Thyroid gland (tissue), 4 donors: Measurements from ENCODE around the gene BAZ2A.

Experiments
- CTCF ChIP-seq, 6 experiments: fragments of 200-600 bp in 3 of 6; fragments of 450-650 bp in 3 of 6; sonication (generic) in 3 of 6; IDR thresholded peaks; one replicate each; pipeline ENCODE4 v1.5.1; 2016 to 2019; ENCODE audit warnings: antibody characterized with exemption in 6 of 6, mild to moderate bottlenecking in 2 of 6, inconsistent platforms in 1 of 6, moderate library complexity in 1 of 6
- POLR2A ChIP-seq, 2 donors: fragments of 450-650 bp; IDR thresholded peaks; one replicate each; pipeline ENCODE4 v1.6.1; 2017; ENCODE audit warnings: antibody characterized with exemption in 2 of 2, mild to moderate bottlenecking in 2 of 2, moderate library complexity in 1 of 2

GRCh38 chr12:56572288-56572687 lies 57.8 kb downstream of the BAZ2A start:
- no peak for TF ChIP-seq CTCF (IDR thresholded peaks at IDR 0.05)
- no peak for TF ChIP-seq POLR2A (IDR thresholded peaks at IDR 0.05)
